HG03342 (cell line): ENCODE results near the gene WRAP73.
A peak's percentile ranks its signal among the peaks of the same experiment; 100 is the strongest.

Source experiments
- ATAC-seq: cut with Tn5 transposase; IDR thresholded peaks from one replicate; pipeline ENCODE4 v1.9.1; 2021; ENCODE audit warnings: mild to moderate bottlenecking, moderate library complexity; ENCODE audit not compliant: unreplicated experiment

The WRAP73 gene

GRCh38 chr1:3649342-3650247 is at the start of gene WRAP73:
Gene WRAP73 (minus strand): TSS chr1:3650103. CDS start chr1:3649999, 104 bp downstream.
- ATAC-seq, result peak; percentile 89

GRCh38 chr1:3699596-3699995 is 49.7 kb upstream of the WRAP73 start:
- ATAC-seq, result no peak

- no peak for ATAC-seq
Measured at GRCh38 chr1:3698660-3699408, 48.9 kb upstream of the WRAP73 start.

GRCh38 chr1:3697810-3698209 is 47.9 kb upstream of the WRAP73 start:
- no peak for ATAC-seq

GRCh38 chr1:3697104-3697503 is 47.2 kb upstream of the WRAP73 start:
- no peak for ATAC-seq

GRCh38 chr1:3696689-3697088 is 46.8 kb upstream of the WRAP73 start:
- ATAC-seq, result no peak

GRCh38 chr1:3695326-3696217 is 45.7 kb upstream of the WRAP73 start:
- peak; percentile 64 for ATAC-seq

GRCh38 chr1:3693321-3693720 is 43.4 kb upstream of the WRAP73 start:
- no peak for ATAC-seq

GRCh38 chr1:3692598-3692997 is 42.7 kb upstream of the WRAP73 start:
- no peak for ATAC-seq

- no peak for ATAC-seq
Measured at GRCh38 chr1:3691421-3692204, 41.7 kb upstream of the WRAP73 start.

- no peak for ATAC-seq
Measured at GRCh38 chr1:3690282-3691065, 40.6 kb upstream of the WRAP73 start.

GRCh38 chr1:3689138-3689750 is 39.3 kb upstream of the WRAP73 start:
- no peak for ATAC-seq

GRCh38 chr1:3688356-3689137 is 38.6 kb upstream of the WRAP73 start:
- peak; percentile 47 for ATAC-seq

- no peak for ATAC-seq
Measured at GRCh38 chr1:3687504-3687903, 37.6 kb upstream of the WRAP73 start.

GRCh38 chr1:3685906-3686305 is 36.0 kb upstream of the WRAP73 start:
- ATAC-seq, result no peak

- ATAC-seq, result no peak
Measured at GRCh38 chr1:3685222-3685621, 35.3 kb upstream of the WRAP73 start.

GRCh38 chr1:3683992-3684391 is 34.1 kb upstream of the WRAP73 start:
- no peak for ATAC-seq

- ATAC-seq, result no peak
Measured at GRCh38 chr1:3683197-3683596, 33.3 kb upstream of the WRAP73 start.
